ENCODE data around the gene TPI1.
A peak's percentile ranks its signal among the peaks of the same experiment; 100 is the strongest.
"Not testable (repeated sequence)": the region's sequence is repeated elsewhere in the genome, so short reads cannot be mapped to it uniquely, and the experiment has no call there.

TPI1 gene

DNA sequence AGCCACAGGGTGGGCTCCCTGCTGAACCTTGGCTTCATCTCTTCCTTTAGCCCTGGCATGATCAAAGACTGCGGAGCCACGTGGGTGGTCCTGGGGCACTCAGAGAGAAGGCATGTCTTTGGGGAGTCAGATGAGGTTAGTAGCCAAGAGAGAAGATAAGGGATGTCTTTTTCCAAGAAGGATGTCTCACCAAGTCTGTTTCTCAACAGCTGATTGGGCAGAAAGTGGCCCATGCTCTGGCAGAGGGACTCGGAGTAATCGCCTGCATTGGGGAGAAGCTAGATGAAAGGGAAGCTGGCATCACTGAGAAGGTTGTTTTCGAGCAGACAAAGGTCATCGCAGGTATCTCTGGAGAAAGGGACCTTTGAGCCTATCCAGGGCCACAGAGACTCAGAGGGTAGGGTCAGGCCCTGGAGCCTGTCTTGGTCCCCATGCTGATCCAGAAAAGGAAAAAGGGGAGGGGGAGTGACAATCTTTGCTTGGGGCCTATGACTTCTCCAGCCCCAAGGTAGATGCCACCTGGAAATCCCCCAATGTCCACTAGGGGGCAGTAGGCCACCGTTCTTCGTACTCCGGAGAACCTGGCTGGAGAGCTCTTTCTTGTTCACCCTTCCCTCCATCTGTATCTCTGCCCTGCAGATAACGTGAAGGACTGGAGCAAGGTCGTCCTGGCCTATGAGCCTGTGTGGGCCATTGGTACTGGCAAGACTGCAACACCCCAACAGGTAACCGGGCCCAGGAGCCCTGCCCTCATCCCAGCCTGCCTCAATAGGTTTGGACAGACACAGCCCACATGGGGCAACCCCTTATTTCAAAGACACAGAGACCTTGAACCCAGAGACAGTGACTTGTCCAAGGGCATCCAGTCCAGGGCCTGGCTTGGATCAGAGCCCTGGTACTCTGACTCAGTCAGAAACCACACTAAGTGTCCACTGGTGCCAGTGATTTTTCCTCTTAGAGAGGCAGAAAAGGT, 2.0 kb downstream of the TPI1 start:
- peak; percentile 76 for DNase-seq (ENCODE audit: low read depth)

DNA sequence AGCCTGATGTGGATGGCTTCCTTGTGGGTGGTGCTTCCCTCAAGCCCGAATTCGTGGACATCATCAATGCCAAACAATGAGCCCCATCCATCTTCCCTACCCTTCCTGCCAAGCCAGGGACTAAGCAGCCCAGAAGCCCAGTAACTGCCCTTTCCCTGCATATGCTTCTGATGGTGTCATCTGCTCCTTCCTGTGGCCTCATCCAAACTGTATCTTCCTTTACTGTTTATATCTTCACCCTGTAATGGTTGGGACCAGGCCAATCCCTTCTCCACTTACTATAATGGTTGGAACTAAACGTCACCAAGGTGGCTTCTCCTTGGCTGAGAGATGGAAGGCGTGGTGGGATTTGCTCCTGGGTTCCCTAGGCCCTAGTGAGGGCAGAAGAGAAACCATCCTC, 3.0 kb downstream of the TPI1 start:
- peak; percentile 38 for DNase-seq (ENCODE audit: low read depth)

GRCh38 chr12:6871052-6871957, 4.0 kb downstream of the TPI1 start:
- peak; percentile 52 for DNase-seq (ENCODE audit: low read depth)

DNA sequence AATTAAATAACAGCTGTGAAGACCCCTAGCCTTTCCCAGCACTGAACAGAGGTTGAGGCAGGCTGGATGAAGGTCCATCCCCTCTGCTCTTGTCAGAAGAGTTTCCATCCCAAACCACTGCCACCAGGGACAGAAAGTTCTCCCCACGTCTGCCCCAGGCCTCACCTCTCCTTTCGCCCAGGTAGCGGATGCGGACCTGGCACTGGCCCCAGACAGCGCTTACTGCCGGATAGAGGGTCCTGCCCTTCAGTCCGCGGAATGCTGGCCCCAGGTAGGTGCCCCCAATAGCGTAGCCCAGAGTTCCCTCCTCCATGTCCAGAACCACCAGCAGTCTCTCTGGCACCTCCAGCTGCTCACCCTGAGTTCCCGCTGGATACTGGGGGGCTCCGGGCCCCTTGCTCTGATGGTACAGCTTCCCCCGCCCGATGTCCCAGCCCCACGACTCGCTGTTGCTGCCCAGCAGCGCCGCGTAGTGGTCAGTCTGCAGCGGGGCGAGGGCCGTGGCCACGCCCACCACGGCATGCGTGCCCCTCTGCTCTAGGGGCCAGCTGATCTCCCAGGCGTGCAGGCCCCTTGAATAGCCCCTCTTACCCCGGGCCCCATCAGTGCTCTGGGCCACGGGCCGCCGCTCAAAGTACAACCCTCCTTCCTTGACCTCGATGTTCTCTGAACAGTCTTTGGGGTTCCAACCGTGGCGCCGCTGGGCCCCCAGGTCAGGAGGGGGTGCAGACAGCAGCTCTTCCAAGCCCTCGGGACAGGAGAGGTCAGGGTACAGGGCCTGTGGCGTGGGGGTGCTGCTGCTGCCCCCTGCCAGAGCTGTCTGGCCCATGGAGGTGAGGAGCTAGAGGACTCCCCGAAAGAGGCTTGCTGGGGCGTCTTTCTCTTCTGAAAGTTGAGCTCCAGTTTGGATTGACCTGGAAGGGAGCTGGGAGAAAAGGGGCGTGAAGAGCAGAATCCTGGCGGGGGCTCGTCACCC, 5.0 kb downstream of the TPI1 start:
- DNase-seq (ENCODE audit: low read depth) = peak; percentile 77

GRCh38 chr12:6873094-6874014, 6.0 kb downstream of the TPI1 start, which contains the start of gene SPSB2:
SPSB2 (minus strand) TSS chr12:6873303; CDS start chr12:6872901, 402 bp downstream.
- peak; percentile 95 for DNase-seq (ENCODE audit: low read depth)

- DNase-seq (ENCODE audit: low read depth) = not testable (repeated sequence)
Observed at GRCh38 chr12:6874015-6874368, 6.7 kb downstream of the TPI1 start.

DNA sequence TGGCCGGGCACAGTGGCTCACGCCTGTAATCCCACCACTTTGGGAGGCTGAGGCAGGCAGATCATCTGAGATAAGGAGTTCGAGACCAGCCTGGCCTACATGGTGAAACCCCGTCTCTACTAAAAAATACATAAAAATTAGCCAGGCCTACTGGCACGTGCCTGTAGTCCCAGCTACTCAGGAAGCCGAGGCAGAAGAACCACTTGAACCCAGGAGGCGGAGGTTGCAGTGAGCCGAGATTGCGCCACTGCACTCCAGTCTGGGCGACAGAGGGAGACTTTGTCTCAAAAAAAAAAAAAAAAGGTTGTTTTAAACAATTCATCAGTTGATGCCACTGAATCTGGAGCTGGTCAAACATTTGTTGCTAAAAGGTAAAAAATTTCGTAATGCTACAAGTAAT, 12.5 kb downstream of the TPI1 start:
- not testable (repeated sequence) for DNase-seq (ENCODE audit: low read depth)

GRCh38 chr12:6883252-6883651, 15.9 kb downstream of the TPI1 start:
- DNase-seq (ENCODE audit: low read depth) = no peak

DNA sequence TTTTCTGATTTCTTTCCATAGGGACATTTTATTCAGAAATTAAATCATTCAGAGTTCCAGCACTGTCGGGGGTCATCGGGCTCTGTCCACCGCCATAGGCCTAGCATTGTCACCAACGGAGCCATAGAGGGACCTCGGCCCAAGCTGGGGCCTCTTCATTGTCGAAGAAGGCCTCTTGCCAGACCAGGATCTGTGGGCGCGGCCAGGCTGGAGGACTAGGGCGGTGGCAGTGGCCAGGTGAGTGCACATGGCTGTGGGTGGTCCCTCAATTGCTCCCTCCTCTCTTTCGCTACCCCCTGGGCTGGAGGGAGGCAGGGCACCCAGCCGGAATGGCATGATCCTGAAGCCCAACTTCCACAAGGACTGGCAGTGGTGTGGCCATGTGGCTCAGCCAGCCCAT, 16.4 kb downstream of the TPI1 start:
- DNase-seq (ENCODE audit: low read depth) = no peak

- DNase-seq (ENCODE audit: low read depth) = no peak
Observed at GRCh38 chr12:6884539-6884938, 17.2 kb downstream of the TPI1 start.

DNA sequence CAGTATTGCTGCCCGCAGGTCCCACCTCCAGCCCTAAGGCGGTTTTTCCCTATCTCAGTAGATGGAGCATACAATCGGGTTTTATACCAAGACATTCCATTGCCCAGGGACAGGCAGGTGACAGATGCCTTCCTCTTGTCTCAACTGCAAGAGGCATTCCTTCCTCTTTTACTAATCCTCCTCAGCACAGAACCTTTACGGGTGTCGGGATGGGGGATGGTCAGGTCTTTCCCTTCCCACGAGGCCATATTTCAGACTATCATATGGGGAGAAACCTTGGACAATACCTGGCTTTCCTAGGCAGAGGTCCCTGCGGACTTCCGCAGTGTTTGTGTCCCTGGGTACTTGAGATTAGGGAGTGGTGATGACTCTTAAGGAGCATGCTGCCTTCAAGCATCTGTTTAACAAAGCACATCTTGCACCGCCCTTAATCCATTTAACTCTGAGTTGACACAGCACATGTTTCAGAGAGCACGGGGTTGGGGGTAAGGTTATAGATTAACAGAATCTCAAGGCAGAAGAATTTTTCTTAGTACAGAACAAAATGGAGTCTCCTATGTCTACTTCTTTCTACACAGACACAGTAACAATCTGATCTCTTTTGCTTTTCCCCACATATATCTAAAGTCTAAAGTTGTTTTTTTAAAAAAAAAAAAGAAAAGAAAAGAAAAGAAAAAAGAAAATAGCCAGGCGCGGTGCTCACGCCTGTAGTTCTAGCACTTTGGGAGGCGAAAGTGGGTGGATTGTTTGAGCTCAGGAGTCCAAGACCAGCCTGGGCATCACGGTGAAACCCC, 19.1 kb downstream of the TPI1 start:
- DNase-seq (ENCODE audit: low read depth) = not testable (repeated sequence)

- no peak for DNase-seq (ENCODE audit: low read depth)
Observed at GRCh38 chr12:6887460-6887859, 20.1 kb downstream of the TPI1 start.

DNA sequence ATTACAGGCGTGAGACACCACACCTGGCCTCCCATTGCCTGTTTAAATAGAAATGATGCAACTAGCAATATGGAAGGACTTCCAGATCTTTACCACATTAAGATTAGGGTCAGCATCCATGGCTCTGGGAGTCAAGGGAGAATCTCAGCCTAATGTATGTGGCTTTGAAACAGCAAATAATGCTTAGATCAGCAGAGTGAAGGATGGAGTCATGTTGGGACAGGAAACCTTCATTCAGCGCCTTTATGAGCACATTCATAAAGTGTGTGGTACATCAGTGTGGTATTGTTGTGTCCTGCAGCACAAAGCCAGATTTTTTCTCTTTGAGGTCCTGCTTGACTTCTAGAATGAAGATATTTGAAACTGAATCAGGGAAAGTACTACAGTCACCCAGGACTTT, 21.0 kb downstream of the TPI1 start:
- DNase-seq (ENCODE audit: low read depth) = no peak

- not testable (repeated sequence) for DNase-seq (ENCODE audit: low read depth)
Observed at GRCh38 chr12:6888794-6889193, 21.5 kb downstream of the TPI1 start.

DNA sequence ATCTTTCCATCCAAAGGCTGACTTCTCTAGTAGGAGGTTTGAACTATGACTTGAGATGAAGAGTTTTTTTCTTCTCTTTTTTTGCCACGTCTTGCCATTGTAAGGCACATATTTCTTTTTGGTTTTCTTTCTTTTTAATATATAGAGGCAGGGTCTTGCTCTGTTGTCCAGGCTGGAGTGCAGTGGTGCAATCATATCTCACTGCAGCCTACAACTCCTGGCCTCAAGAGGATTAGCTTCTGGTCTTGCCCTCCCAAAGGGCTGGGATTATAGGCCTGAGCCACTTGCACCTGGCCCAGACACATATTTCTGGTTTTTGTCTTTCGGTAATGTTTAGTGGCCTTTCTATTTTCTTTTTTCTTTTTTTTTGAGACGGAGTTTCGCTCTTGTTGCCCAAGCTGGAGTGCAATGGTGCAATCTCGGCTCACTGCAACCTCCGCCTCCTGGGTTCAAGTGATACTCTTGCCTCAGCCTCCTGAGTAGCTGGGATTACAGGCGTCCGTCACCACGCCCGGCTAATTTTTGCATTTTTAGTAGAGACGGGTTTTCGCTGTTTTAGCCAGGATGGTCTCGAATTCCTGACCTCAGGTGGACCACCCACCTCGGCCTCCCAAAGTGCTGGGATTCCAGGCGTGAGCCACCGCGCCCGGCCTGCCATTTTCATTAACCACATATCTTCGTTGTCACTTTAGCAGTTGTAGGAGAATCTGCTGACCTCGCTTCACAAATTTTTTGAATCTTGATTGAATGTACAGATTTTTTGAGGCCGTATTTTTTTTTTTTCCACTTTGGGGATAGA, 22.6 kb downstream of the TPI1 start:
- DNase-seq (ENCODE audit: low read depth) = not testable (repeated sequence)

DNA sequence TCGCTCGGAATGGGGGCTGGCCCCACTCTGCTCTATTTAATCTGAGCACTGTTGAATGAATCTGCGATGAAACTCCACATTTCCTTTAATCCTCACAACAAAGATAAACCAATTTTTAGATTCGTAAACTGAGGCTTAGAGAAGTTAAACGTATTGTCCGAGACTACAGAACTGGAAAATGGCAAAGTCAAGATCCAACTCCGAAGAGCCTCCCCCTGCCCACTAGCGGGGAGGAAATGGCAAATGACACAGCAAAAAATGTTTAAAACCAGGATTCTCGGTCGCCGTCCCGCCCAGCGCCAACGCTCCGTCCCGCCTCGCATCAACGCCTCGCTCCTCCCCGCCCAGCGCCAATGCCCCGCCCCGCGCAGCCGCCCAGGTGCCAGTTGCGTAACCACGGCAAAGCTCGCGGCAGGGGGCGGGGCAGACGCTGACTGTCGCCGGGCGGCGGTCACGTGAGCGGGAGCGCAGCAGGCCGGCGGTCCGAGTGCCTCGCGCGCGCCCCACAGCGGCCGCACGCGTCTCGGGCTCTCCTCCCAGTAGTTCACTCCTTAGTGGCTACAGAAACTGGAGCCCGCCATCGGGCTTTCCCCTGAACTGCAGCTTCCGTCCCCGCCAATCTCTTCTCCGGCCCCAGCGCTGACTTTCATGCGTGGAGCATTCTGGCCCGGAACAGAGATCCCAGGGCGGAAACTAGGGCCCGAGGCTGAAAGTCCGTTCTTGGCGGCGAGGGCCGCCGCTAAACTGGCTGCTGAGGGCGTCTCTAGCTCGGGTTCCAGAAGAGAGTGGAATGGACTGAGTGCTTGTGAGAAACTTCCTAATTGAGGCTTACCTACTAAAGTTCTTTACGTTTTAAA, 23.7 kb downstream of the TPI1 start:
- peak; percentile 96 for DNase-seq (ENCODE audit: low read depth)

- DNase-seq (ENCODE audit: low read depth) = no peak
Observed at GRCh38 chr12:6891646-6892001, 24.3 kb downstream of the TPI1 start.

DNA sequence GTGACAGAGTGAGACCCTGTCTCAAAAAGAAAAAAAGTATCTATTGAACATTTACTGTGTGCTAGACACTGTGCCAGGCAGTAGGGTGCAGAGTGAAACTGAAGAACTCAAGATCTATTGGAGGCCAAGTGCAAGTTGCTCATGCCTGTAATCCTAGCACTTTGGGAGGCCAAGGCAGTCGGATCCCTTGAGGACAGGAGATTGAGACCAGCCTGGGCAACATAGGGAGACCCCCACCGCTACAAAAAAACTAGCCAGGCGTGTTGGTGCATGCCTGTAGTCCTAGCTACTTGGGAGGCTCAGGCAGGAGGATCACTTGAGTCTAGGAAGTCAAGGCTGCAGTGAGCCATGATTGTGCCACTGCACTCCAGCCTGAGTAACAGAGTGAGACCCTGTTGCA, 25.4 kb downstream of the TPI1 start:
- DNase-seq (ENCODE audit: low read depth) = not testable (repeated sequence)

All from EH (cell line).